ENCODE measurements around the gene SLC30A7.

DNA sequence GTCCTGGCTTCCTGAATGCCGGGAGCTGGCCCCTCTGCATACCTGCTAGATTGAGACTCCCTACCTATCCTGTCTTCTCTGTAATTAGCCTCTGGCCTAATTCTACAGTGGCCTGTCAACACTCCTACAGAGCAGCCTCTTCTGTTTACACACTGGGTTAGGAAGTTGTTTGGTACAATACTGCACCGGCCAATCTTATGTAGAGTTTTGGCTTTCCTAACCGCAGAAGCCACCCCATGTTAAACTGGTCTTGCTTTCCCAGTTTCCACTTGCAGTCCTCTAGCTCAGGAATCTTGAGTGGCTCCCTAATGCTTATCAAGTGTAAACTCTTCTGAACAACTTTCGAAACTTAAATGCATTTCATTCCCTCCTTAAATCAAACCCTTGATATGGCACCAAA lies 86.9 kb downstream of the SLC30A7 start:
- TF ChIP-seq, protein P1, sequence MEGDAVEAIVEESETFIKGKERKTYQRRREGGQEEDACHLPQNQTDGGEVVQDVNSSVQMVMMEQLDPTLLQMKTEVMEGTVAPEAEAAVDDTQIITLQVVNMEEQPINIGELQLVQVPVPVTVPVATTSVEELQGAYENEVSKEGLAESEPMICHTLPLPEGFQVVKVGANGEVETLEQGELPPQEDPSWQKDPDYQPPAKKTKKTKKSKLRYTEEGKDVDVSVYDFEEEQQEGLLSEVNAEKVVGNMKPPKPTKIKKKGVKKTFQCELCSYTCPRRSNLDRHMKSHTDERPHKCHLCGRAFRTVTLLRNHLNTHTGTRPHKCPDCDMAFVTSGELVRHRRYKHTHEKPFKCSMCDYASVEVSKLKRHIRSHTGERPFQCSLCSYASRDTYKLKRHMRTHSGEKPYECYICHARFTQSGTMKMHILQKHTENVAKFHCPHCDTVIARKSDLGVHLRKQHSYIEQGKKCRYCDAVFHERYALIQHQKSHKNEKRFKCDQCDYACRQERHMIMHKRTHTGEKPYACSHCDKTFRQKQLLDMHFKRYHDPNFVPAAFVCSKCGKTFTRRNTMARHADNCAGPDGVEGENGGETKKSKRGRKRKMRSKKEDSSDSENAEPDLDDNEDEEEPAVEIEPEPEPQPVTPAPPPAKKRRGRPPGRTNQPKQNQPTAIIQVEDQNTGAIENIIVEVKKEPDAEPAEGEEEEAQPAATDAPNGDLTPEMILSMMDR (IDR thresholded peaks at IDR 0.05) = no peak
- TF ChIP-seq POLR2A (IDR thresholded peaks at IDR 0.05) = no peak

All from right lobe of liver (tissue), 4 donors.